Mononuclear cell (primary cell): ENCODE data around the gene GUCY2D. TPM values are rescaled to one million over a fixed set of nuclear protein-coding genes. Genes with fewer than 3 reads are reported as not detected.

Source experiments
- H3K27me3 ChIP-seq: 2 replicates; pipeline ENCODE4 v1.6.0; 2011; ENCODE audit warnings: low read length, control low read depth; ENCODE audit not compliant: insufficient read depth
- H3K4me1 ChIP-seq: 2 replicates; pipeline ENCODE4 v1.5.1; 2011; ENCODE audit warnings: mild to moderate bottlenecking, low read length, control low read depth; ENCODE audit not compliant: insufficient read depth
- H3K4me3 ChIP-seq: 2 replicates; pipeline ENCODE4 v1.5.1; 2011; ENCODE audit warnings: mild to moderate bottlenecking, low read length, moderate library complexity
- H3K9me3 ChIP-seq: 2 replicates; pipeline ENCODE4 v1.5.1; 2011; ENCODE audit warnings: low read depth, mild to moderate bottlenecking, control low read depth, low read length
- total RNA-seq: library from RNA; depleted of rRNA; stranded (reverse); fragments of >200 nt; gene quantifications from one replicate; pipeline ENCODE4 v1.2.3, GENCODE V29; 2012

The GUCY2D gene
- total RNA-seq, 1 donor, result 0.10 TPM

DNA sequence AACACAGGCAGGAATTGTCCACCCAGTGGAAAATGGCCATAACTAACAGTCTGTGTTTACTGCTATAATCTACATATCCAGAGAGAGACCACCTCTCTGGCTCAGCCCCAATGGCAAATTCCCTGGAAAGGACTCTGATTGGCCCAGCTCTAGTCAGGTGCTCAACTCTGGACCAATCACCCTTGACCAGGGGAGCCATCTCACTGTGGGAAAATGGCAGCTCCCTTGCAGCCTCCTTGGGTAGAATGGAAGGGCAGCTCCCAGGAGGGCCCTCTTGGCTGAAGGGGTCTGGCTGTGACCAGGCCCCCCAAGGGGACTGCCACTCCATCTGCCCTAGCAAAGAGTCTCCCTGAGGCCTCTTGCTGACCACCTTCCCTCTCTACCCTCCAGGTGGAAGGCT lies 39.6 kb downstream of the GUCY2D start:
- Histone ChIP-seq H3K4me1 (peaks cover 37% of the 10 kb centered on the region), H3K4me3 (no peak overlapping the region), H3K27me3 (peaks cover 9% of the 10 kb centered on the region), H3K9me3 (no peaks in the 10 kb centered on the region)

DNA sequence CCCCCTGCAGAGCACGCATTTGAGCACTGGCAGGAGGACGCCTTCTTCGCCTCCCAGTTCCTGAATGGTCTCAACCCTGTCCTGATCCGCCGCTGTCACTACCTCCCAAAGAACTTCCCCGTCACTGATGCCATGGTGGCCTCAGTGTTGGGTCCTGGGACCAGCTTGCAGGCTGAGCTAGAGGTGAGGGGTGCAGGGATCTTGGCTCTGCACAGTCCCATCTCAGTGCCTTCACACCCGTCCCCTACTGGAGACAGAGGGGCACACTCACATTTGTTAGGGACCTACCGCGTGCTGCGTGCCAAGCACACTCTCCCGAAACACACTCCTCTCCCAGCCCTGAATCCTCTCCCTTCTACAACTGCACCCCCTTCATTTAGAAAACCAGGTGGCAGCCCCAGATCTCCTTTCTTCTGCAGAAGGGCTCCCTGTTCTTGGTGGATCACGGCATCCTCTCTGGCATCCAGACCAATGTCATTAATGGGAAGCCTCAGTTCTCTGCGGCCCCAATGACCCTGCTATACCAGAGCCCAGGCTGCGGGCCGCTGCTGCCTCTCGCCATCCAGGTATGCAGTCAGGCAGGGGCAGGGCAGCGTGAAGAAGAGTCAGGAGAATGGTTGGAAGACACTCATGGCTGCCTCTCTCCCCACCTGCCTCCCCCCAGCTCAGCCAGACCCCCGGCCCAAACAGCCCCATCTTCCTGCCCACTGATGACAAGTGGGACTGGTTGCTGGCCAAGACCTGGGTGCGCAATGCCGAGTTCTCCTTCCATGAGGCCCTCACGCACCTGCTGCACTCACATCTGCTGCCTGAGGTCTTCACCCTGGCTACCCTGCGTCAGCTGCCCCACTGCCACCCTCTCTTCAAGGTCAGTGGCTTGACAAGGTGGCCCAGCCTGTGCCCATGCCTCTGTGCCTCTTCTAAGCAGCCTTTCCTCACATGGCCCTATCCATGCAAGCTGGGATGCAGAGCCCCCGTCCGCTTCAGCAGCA lies 42.7 kb downstream of the GUCY2D start:
- Histone ChIP-seq H3K9me3 (no peaks in the 10 kb centered on the region), H3K4me1 (peaks cover 28% of the 10 kb centered on the region), H3K27me3 (no peaks in the 10 kb centered on the region), H3K4me3 (no peak overlapping the region)

DNA sequence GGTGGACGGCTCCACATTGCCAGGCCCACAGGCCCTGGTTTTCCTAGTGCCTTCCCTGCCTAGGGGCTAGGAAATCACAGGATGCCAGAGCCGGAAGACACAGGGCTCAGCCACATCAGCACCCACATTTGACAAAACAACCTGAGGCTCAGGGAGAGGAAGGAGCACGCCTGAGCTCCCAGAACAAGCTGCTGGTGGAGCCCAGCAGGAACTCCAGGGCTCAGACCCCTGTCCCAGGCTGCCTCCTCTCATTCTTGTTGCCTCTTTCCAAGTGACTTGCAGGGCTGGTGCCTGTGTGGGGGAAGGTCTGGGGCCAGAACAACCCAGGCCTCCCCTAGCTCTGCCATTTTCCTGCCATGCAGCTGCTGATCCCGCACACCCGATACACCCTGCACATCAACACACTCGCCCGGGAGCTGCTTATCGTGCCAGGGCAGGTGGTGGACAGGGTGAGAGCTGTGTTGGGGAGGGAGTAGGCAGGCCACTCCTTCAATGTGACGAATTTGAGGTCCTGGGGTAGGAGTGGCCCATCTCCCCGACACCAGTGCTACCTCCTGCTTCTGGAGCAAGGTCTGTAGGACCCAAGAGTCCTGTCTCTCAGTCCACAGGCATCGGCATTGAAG lies 44.0 kb downstream of the GUCY2D start:
- peaks cover 15% of the 10 kb centered on the region for H3K4me1 ChIP-seq
- no peaks in the 10 kb centered on the region for H3K9me3 ChIP-seq
- no peak overlapping the region for H3K4me3 ChIP-seq
- no peaks in the 10 kb centered on the region for H3K27me3 ChIP-seq

DNA sequence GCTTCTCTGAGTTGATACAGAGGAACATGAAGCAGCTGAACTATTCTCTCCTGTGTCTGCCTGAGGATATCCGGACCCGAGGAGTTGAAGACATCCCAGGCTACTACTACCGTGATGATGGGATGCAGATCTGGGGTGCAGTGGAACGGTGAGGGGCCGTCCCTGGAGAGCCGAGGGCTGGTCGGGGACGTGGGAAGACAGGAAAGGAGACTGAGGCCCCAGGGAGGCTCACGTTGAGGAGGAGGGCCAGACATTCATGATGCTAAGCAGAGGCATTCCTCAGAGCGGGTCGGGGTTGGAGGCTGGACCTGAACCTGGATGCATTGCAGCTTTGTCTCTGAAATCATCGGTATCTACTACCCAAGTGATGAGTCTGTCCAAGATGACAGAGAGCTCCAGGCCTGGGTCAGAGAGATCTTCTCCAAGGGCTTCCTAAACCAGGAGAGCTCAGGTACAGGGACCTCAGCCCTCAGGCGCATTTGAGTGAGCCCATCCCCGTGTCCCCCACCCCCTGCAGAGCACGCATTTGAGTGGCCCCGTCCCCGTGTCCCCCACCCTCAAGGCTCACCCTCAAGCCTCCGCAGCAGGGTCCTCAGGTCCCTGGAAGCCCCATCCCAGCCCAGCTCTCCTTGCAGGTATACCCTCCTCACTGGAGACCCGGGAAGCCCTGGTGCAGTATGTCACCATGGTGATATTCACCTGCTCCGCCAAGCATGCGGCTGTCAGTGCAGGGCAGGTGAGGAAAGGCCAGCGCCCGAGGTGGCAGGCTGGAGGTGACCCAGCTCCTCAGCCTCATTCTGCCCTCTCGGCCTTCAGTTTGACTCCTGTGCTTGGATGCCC lies 44.7 kb downstream of the GUCY2D start:
- Histone ChIP-seq H3K4me3 (no peak overlapping the region), H3K27me3 (no peaks in the 10 kb centered on the region), H3K4me1 (peaks cover 8% of the 10 kb centered on the region), H3K9me3 (no peaks in the 10 kb centered on the region)

DNA sequence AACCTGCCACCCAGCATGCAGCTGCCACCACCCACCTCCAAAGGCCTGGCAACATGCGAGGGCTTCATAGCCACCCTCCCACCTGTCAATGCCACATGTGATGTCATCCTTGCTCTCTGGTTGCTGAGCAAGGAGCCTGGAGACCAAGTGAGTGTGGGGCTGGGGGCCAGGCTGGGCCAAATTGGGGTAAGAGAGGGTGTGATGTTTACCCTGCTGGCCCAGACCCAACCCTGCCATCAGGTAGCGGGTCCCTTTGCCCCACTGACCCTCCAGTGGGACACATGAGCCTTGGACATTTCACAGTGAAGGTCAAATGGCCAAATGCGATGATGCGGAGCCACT lies 45.3 kb downstream of the GUCY2D start:
- Histone ChIP-seq H3K4me3 (no peak overlapping the region), H3K9me3 (no peaks in the 10 kb centered on the region), H3K4me1 (peaks cover 2% of the 10 kb centered on the region), H3K27me3 (no peaks in the 10 kb centered on the region)

DNA sequence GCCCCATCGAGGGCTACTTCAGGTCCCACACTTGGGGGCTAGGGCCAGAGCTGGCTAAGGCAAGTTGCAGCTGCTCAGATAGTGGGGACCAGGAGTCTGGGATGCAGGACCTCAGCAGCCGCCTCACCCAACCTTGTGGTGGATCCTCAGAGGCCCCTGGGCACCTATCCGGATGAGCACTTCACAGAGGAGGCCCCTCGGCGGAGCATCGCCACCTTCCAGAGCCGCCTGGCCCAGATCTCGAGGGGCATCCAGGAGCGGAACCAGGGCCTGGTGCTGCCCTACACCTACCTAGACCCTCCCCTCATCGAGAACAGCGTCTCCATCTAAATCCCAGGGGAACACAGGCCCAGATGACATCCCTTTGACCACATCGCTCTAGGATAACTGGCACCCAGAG lies 45.8 kb downstream of the GUCY2D start:
- Histone ChIP-seq H3K4me3 (no peak overlapping the region), H3K27me3 (no peaks in the 10 kb centered on the region), H3K9me3 (no peaks in the 10 kb centered on the region), H3K4me1 (no peaks in the 10 kb centered on the region)

DNA sequence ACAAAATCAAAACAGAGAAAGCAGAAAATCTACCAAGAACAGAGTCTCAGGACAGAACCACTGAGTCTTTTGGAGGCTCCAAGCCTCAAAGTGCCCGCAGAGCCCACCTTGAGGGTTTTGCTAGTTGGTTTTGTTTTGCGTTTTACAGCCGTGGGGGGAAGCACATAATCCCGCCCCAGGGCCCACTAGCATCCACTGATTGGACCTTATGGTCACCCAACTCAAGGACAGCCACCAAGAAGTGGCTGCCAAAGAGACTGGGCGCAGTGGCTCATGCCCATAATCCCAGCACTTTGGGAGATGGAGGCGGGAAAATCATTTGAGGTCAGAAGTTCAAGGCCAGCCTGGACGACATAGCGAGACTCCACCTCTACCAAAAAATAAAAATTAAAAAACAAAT lies 46.3 kb downstream of the GUCY2D start:
- Histone ChIP-seq H3K4me3 (no peak overlapping the region), H3K9me3 (no peaks in the 10 kb centered on the region), H3K4me1 (no peaks in the 10 kb centered on the region), H3K27me3 (no peaks in the 10 kb centered on the region)

DNA sequence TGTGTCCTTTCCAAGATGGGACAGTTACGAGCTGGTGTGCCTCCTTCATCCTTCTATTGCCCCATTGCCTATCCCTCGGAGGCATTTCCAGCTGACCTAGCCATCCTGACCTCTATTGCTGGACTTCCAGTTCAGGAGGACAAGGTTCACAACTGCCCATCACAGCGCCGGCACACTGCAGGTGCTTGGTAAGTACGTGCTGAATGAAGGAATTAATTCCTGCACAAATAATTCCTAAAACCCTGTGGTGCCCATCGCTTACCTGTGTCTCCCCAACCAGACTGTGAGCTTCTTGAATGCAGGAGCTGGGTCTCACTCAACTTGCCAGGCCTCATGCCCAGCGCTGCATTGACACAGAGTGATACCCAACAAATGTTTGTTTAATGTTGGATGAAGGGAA lies 49.4 kb downstream of the GUCY2D start:
- Histone ChIP-seq H3K9me3 (no peaks in the 10 kb centered on the region), H3K27me3 (no peaks in the 10 kb centered on the region), H3K4me3 (no peak overlapping the region), H3K4me1 (peaks cover 24% of the 10 kb centered on the region)

DNA sequence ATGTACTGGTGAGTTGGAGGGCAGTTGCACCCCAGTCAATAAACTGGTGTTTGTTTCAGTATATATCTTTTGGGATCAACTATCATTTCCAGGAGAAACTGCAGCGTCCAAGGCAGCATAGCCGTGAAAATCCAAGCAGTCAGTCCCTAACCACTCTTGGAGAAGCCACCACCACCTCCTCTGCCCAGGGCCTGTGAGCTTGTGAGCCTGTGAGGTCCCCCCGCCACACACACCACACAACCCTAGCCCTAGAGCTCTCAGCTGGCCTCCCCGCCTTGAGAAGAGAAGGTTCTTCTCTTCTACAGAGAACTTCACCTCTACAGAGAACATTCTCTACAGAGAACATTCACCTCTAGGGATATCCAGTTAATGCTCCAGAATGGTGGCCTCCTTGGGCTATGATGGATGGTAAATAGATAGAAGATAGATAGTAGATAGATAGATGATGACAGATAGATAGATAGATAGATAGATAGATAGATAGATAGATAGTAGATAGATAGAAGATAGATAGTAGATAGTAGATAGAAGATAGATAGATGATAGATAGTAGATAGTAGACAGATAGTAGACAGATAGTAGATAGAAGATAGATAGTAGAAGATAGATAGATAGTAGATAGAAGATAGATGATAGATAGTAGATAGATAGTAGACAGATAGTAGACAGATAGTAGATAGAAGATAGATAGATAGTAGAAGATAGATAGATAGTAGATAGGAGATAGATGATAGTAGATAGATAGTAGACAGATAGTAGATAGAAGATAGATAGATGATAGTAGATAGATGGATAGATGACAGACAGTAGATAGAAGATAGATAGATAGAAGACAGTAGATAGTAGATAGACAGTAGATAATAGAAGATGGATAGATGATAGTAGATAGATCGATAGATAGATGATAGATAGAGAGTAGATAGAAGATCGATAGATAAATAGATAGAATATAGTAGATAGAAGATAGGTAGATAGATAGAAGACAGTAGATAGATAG lies 50.1 kb downstream of the GUCY2D start:
- no peaks in the 10 kb centered on the region for H3K27me3 ChIP-seq

DNA sequence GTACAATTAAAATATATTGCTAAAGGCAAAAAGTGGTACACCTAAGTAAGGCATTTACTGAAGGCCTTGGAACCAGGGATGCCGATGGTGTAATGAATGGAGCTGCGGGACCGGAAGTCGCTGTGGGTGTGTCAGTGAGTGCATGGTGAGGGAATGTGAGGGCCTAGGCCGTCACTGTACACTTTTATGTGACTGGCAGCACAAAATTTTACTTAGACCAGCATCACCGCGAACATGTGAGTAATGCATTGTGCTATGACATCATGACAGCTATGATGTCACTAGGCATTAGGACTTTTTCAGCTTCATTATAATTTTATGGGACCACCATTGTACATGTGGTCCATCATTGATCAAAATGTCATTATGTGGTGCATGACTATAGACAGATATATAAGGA lies 51.2 kb downstream of the GUCY2D start:
- H3K4me3 ChIP-seq, result no peak overlapping the region
- H3K9me3 ChIP-seq, result no peaks in the 10 kb centered on the region
- H3K27me3 ChIP-seq, result peaks cover under 1% of the 10 kb centered on the region
- peaks cover 36% of the 10 kb centered on the region for H3K4me1 ChIP-seq

More for the DNA sequence above, 50.1 kb downstream of the GUCY2D start:
- H3K4me3 ChIP-seq, result no peak overlapping the region
- H3K4me1 ChIP-seq, result peaks cover 31% of the 10 kb centered on the region
- H3K9me3 ChIP-seq, result no peaks in the 10 kb centered on the region

DNA sequence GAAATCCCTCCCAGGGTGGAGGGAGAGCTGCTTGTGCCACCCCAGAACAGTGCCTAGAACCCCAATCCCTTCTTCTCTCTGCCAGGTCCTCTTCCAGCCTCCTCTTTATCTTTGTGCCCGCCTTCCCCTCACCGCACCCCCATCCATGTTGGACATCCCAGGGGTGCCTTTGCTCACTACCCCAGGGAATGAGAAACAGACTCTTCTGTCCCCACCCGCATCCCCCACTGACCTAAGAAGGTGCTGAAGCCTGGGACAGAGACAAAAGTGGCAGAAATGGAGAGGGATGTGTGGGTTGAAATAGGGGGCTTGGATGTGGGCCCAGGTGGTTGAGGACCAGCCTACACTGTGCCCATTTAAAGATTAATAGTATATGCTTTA lies 53.4 kb downstream of the GUCY2D start:
- Histone ChIP-seq H3K4me3 (no peak overlapping the region), H3K9me3 (no peaks in the 10 kb centered on the region), H3K27me3 (peaks cover 14% of the 10 kb centered on the region), H3K4me1 (peaks cover 36% of the 10 kb centered on the region)

DNA sequence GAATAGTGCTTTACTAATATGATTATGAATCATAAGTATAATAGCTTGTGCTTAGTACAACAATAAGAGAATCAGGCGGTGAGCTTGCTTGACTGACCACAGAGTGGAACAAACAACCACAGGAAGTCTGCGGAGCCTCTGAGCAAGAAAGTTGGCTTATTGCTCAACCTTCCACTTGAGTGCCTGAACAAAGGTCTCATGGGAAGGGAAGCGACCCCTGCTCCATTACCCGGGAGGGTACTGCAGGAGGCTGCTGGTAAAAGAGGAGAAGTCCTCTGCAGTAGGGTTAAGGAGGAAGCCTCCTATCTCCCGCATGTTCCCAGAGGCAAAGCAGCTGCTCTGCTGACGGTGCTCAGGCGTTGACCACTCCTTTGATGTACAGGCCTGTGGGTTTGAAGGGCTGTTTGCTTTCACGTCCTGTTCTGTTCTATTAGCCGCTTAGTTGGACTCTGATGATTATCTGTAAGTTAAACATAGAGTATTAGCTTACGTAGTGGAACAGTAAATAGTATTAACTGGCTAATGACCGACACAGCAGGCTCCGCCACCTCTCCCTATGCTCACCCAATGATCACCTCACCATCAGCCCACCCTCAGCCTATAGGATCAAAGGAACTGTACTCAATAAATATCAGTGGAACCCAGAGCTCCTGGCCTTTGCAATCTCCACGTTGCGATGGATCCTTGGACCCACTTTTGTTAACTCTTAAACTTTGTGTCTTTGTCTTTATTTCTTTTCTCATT lies 54.0 kb downstream of the GUCY2D start:
- H3K4me3 ChIP-seq, result no peak overlapping the region
- H3K27me3 ChIP-seq, result peaks cover 20% of the 10 kb centered on the region
- peaks cover 36% of the 10 kb centered on the region for H3K4me1 ChIP-seq
- H3K9me3 ChIP-seq, result no peaks in the 10 kb centered on the region

DNA sequence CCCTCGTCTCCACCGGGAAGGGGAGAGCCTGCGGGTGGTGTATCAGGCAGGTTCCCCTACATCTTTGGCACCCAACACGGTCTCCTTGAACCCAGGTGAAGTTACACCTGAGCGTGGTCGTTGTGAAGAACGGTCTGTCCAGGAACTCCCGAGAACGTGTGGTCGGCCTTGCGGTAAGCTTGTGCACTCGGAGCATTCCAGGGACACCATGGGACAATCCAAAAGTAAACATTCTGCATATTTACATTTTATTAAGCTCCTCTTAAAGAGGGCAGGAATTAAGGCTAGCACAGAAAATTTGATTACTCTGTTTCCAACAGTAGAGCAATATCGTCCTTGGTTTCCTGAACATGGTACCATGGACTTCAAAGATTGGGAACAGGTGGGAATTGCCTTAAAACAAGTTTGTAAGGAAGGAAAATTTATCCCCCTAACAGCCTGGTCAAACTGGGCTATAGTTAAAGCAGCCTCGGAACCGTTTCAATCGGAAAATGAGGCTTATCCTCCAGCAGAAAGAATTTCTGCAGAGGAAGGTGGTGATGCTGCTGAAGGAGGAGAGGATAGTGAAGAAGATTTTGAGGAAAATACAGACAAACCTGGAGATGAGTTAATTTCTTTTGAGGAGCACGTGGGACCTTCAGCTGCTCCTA lies 54.7 kb downstream of the GUCY2D start:
- Histone ChIP-seq H3K27me3 (peaks cover 26% of the 10 kb centered on the region), H3K4me1 (peaks cover 36% of the 10 kb centered on the region), H3K4me3 (no peak overlapping the region), H3K9me3 (no peaks in the 10 kb centered on the region)
